Measurements from ENCODE around the gene NUDT3. TPM values are rescaled to one million over a fixed set of nuclear protein-coding genes. Genes with fewer than 3 reads are reported as not detected.
A peak's percentile ranks its signal among the peaks of the same experiment; 100 is the strongest.
"Not testable (repeated sequence)": the region's sequence is repeated elsewhere in the genome, so short reads cannot be mapped to it uniquely, and the experiment has no call there.

Gene NUDT3
- total and polyA plus RNA-seq, 9 donors, result 16.0 to 60.7 (median 50.2) TPM

GRCh38 chr6:34260576-34261267 is 131.7 kb downstream of the NUDT3 start:
- 76 to 81% (median 80%) methylated on average over 17 of the region's 17 CpGs for whole genome bisulfite sequencing, 3 donors
- H3K4me3 ChIP-seq, result no peak overlapping the region
- H3K36me3 ChIP-seq, result no peaks in the 10 kb centered on the region
- H3K27ac ChIP-seq, result no peak overlapping the region
- H3K4me1 ChIP-seq (ENCODE audit: insufficient read depth), result no peaks in the 10 kb centered on the region
- H3K9me3 ChIP-seq, result no peaks in the 10 kb centered on the region
- no peaks in the 10 kb centered on the region for H3K27me3 ChIP-seq
- no peak for DNase-seq
- intact Hi-C loops (cut with DNase I), result no loop called here
- TF ChIP-seq POLR2A (IDR thresholded peaks at IDR 0.05), result no peak
- TF ChIP-seq CTCF (IDR thresholded peaks at IDR 0.05), result no peak
- TF ChIP-seq EP300 (IDR thresholded peaks at IDR 0.05), result no peak

- TF ChIP-seq CTCF (IDR thresholded peaks at IDR 0.05) (no peak), EP300 (IDR thresholded peaks at IDR 0.05) (no peak), POLR2A (IDR thresholded peaks at IDR 0.05) (no peak)
- no peaks in the 10 kb centered on the region for H3K9me3 ChIP-seq
- intact Hi-C loops (cut with DNase I), result no loop called here
- no peak overlapping the region for H3K4me3 ChIP-seq
- no peaks in the 10 kb centered on the region for H3K36me3 ChIP-seq
- no peak for DNase-seq
- 86 to 88% (median 87%) methylated on average over 6 of the region's 6 CpGs for WGBS, 3 donors
- no peaks in the 10 kb centered on the region for H3K27me3 ChIP-seq
- no peaks in the 10 kb centered on the region for H3K4me1 ChIP-seq (ENCODE audit: insufficient read depth)
- H3K27ac ChIP-seq, result no peak overlapping the region
Observed at GRCh38 chr6:34259529-34260069, 132.9 kb downstream of the NUDT3 start.

GRCh38 chr6:34252395-34252794 is 140.1 kb downstream of the NUDT3 start:
- H3K27ac ChIP-seq; H3K27me3 ChIP-seq; H3K9me3 ChIP-seq; H3K36me3 ChIP-seq; DNase-seq; intact Hi-C loops (cut with DNase I); H3K4me1 ChIP-seq (ENCODE audit: insufficient read depth); H3K4me3 ChIP-seq: not testable (repeated sequence)
- WGBS, 3 donors, result 81 to 87% (median 86%) methylated on average over 2 of the region's 2 CpGs

GRCh38 chr6:34249469-34250261 is 142.8 kb downstream of the NUDT3 start:
- WGBS, 3 donors, result 40 to 42% (median 41%) methylated on average over 17 to 18 of the region's 18 CpGs
- Histone ChIP-seq H3K27me3 (no peaks in the 10 kb centered on the region), H3K27ac (peak overlapping the region; percentile 30 to 64), H3K4me3 (peak overlapping the region; percentile 81), H3K4me1 (ENCODE audit: insufficient read depth) (peaks cover 4% of the 10 kb centered on the region), H3K36me3 (no peaks in the 10 kb centered on the region), H3K9me3 (no peaks in the 10 kb centered on the region)
- intact Hi-C loops (cut with DNase I), result loop anchor here (1.0 to 10.0 kb wide), 9 partner anchors 53 to 355 kb away; partner anchors contain the start of gene NUDT3 (in 4 of the 4)
- no peak for TF ChIP-seq CTCF (IDR thresholded peaks at IDR 0.05)
- TF ChIP-seq EP300 (IDR thresholded peaks at IDR 0.05), result no peak
- no peak for TF ChIP-seq POLR2A (IDR thresholded peaks at IDR 0.05)
- no peak for DNase-seq

All from ovary (tissue), 9 donors.